Hepatic stellate cell (primary cell): ENCODE data around the gene PHLPP1.
"Not testable (repeated sequence)": the region's sequence is repeated elsewhere in the genome, so short reads cannot be mapped to it uniquely, and the experiment has no call there.

ENCODE experiments used
- DNase-seq: peaks from one replicate; pipeline ENCODE4 v3.0.0; 2011; ENCODE audit warnings: low spot score

The PHLPP1 gene

GRCh38 chr18:62715436-62715758, at the start of gene PHLPP1:
PHLPP1 (plus strand) TSS chr18:62715541; CDS start chr18:62715684, 143 bp downstream.
- DNase-seq = no peak

- no peak for DNase-seq
These were observed 46.1 kb upstream of the PHLPP1 start for GRCh38 chr18:62669225-62669624.

GRCh38 chr18:62670573-62670972, 44.8 kb upstream of the PHLPP1 start:
- no peak for DNase-seq

- no peak for DNase-seq
These were observed 42.7 kb upstream of the PHLPP1 start for GRCh38 chr18:62672600-62672999.

- DNase-seq = no peak
These were observed 36.4 kb upstream of the PHLPP1 start for GRCh38 chr18:62678847-62679485.

GRCh38 chr18:62682371-62682770, 33.0 kb upstream of the PHLPP1 start:
- DNase-seq = no peak

- DNase-seq = no peak
These were observed 31.4 kb upstream of the PHLPP1 start for GRCh38 chr18:62683935-62684334.

GRCh38 chr18:62688743-62689317, 26.5 kb upstream of the PHLPP1 start:
- no peak for DNase-seq

- DNase-seq = no peak
These were observed 25.0 kb upstream of the PHLPP1 start for GRCh38 chr18:62690236-62690815.

GRCh38 chr18:62693659-62694058, 21.7 kb upstream of the PHLPP1 start:
- DNase-seq = no peak

GRCh38 chr18:62697636-62698035, 17.7 kb upstream of the PHLPP1 start:
- DNase-seq = no peak

- no peak for DNase-seq
These were observed 13.1 kb upstream of the PHLPP1 start for GRCh38 chr18:62702259-62702658.

- not testable (repeated sequence) for DNase-seq
These were observed 8.5 kb upstream of the PHLPP1 start for GRCh38 chr18:62706879-62707278.

GRCh38 chr18:62709908-62710307, 5.4 kb upstream of the PHLPP1 start:
- not testable (repeated sequence) for DNase-seq

GRCh38 chr18:62710417-62710816, 4.9 kb upstream of the PHLPP1 start:
- DNase-seq = peak; percentile 47

GRCh38 chr18:62711781-62712180, 3.6 kb upstream of the PHLPP1 start:
- DNase-seq = no peak

GRCh38 chr18:62713651-62714247, 1.6 kb upstream of the PHLPP1 start:
- no peak for DNase-seq

GRCh38 chr18:62714671-62715435, 488 bp upstream of the PHLPP1 start:
- peak; percentile 98 for DNase-seq

- DNase-seq = peak; percentile 65
These were observed 646 bp downstream of the PHLPP1 start for GRCh38 chr18:62715759-62716615.

GRCh38 chr18:62716619-62717168, 1.4 kb downstream of the PHLPP1 start:
- peak; percentile 43 for DNase-seq

- DNase-seq = peak; percentile 24
These were observed 2.0 kb downstream of the PHLPP1 start for GRCh38 chr18:62717169-62717924.
